Measurements from ENCODE around the gene ASTN2.

Gene ASTN2

DNA sequence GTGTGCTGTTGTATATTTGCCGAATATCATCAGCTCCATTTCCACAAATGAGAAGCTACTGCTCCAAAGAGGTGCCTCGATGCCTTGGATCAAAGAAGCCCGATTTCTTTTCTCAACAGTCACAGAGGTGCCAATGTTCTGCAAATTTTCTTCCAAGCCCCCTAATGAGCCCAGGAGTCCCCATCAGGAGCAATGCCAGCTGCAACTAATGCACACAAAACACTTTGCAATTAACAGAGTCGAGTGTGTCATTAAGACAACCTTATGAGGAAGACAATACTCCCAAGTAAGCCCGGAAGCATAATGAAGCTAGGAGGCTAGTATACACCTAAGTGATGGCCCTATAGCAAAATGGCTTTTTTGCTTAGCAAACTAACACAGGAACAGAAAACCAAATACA is 480.7 kb downstream of the ASTN2 start:
- TF ChIP-seq, protein P1, sequence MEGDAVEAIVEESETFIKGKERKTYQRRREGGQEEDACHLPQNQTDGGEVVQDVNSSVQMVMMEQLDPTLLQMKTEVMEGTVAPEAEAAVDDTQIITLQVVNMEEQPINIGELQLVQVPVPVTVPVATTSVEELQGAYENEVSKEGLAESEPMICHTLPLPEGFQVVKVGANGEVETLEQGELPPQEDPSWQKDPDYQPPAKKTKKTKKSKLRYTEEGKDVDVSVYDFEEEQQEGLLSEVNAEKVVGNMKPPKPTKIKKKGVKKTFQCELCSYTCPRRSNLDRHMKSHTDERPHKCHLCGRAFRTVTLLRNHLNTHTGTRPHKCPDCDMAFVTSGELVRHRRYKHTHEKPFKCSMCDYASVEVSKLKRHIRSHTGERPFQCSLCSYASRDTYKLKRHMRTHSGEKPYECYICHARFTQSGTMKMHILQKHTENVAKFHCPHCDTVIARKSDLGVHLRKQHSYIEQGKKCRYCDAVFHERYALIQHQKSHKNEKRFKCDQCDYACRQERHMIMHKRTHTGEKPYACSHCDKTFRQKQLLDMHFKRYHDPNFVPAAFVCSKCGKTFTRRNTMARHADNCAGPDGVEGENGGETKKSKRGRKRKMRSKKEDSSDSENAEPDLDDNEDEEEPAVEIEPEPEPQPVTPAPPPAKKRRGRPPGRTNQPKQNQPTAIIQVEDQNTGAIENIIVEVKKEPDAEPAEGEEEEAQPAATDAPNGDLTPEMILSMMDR (IDR thresholded peaks at IDR 0.05; ENCODE audit: low read depth, low read length) = no peak
- no peak for TF ChIP-seq MYC (IDR thresholded peaks at IDR 0.05; ENCODE audit: low read depth, low read length)
- no peak overlapping the region for H3K4me3 ChIP-seq (ENCODE audit: low read depth, low read length)
- DNase-seq (ENCODE audit: low read depth) = no peak

- no peak for DNase-seq (ENCODE audit: low read depth)
- no peak overlapping the region for H3K4me3 ChIP-seq (ENCODE audit: low read depth, low read length)
- TF ChIP-seq MAX (IDR thresholded peaks at IDR 0.05; ENCODE audit: low read depth, low read length) (no peak), MYC (IDR thresholded peaks at IDR 0.05; ENCODE audit: low read depth, low read length) (no peak), POLR2A (IDR thresholded peaks at IDR 0.05; ENCODE audit: extremely low read depth, insufficient read length) (no peak)
- TF ChIP-seq, protein P1 (IDR thresholded peaks at IDR 0.05; ENCODE audit: low read depth, low read length) = no peak
These were observed 481.6 kb downstream of the ASTN2 start for GRCh38 chr9:116933251-116933650.

DNA sequence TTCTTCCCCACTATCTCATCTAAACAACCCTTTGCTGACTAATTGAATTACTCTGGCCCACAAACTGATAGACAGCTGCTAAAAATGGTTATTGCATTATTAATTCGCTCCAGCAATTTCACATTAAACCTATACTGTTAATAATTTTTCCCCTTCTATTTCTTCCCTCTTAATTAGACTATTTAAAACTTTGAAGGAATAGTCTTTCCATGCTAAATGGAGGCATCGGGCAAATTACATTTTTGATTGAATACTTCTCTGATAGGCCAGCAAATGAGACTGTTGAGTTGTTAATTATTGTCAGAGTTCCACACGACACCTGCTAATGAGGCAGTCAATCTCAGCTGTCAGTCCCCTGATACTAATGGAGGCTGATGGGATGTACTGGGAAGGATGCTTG is 485.2 kb downstream of the ASTN2 start:
- DNase-seq (ENCODE audit: low read depth) = no peak
- H3K4me3 ChIP-seq (ENCODE audit: low read depth, low read length) = no peak overlapping the region
- no peak for TF ChIP-seq POLR2A (IDR thresholded peaks at IDR 0.05; ENCODE audit: extremely low read depth, insufficient read length)
- no peak for TF ChIP-seq MYC (IDR thresholded peaks at IDR 0.05; ENCODE audit: low read depth, low read length)

DNA sequence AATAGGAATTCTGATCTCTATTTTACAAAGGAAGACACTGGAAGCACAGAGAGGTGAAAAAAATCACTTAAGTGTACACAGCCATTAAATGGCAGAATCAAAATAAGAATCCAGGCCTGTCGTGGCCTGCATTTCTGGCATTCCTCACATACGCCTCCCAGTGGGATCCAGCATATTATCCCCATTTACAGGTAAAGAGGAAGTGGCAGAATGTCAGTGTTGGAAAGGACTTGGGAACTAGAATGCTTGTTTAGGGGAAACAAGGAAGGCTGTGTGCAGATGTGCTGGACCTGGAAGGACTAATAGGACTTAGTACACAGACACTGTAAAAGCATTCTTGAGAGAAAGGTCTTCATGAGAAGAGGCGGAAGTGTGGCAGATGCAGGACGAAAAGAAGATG is 486.0 kb downstream of the ASTN2 start:
- no peak for DNase-seq (ENCODE audit: low read depth)
- TF ChIP-seq POLR2A (IDR thresholded peaks at IDR 0.05; ENCODE audit: extremely low read depth, insufficient read length) = no peak
- no peak for TF ChIP-seq MAX (IDR thresholded peaks at IDR 0.05; ENCODE audit: low read depth, low read length)
- TF ChIP-seq, protein P1 (IDR thresholded peaks at IDR 0.05; ENCODE audit: low read depth, low read length) = no peak
- no peak for TF ChIP-seq MYC (IDR thresholded peaks at IDR 0.05; ENCODE audit: low read depth, low read length)
- H3K4me3 ChIP-seq (ENCODE audit: low read depth, low read length) = no peak overlapping the region

GRCh38 chr9:116928289-116928688 is 486.6 kb downstream of the ASTN2 start:
- no peak for DNase-seq (ENCODE audit: low read depth)
- no peak overlapping the region for H3K4me3 ChIP-seq (ENCODE audit: low read depth, low read length)
- TF ChIP-seq, protein P1 (IDR thresholded peaks at IDR 0.05; ENCODE audit: low read depth, low read length) = no peak

- TF ChIP-seq, protein P1 (IDR thresholded peaks at IDR 0.05; ENCODE audit: low read depth, low read length) = no peak
- TF ChIP-seq MYC (IDR thresholded peaks at IDR 0.05; ENCODE audit: low read depth, low read length) (no peak), MAX (IDR thresholded peaks at IDR 0.05; ENCODE audit: low read depth, low read length) (no peak), POLR2A (IDR thresholded peaks at IDR 0.05; ENCODE audit: extremely low read depth, insufficient read length) (no peak)
- no peak overlapping the region for H3K4me3 ChIP-seq (ENCODE audit: low read depth, low read length)
- no peak for DNase-seq (ENCODE audit: low read depth)
These were observed 487.1 kb downstream of the ASTN2 start for GRCh38 chr9:116927726-116928125.

- TF ChIP-seq, protein P1 (IDR thresholded peaks at IDR 0.05; ENCODE audit: low read depth, low read length) = no peak
- no peak for TF ChIP-seq MAX (IDR thresholded peaks at IDR 0.05; ENCODE audit: low read depth, low read length)
- no peak for TF ChIP-seq POLR2A (IDR thresholded peaks at IDR 0.05; ENCODE audit: extremely low read depth, insufficient read length)
- TF ChIP-seq MYC (IDR thresholded peaks at IDR 0.05; ENCODE audit: low read depth, low read length) = no peak
- DNase-seq (ENCODE audit: low read depth) = no peak
- H3K4me3 ChIP-seq (ENCODE audit: low read depth, low read length) = no peak overlapping the region
These were observed 489.7 kb downstream of the ASTN2 start for GRCh38 chr9:116925121-116925520.
